HG02885 (cell line): ENCODE data around the gene CTAG1A.
"Not testable (repeated sequence)": the region's sequence is repeated elsewhere in the genome, so short reads cannot be mapped to it uniquely, and the experiment has no call there.

Source experiments
- ATAC-seq: cut with Tn5 transposase; IDR thresholded peaks from one replicate; pipeline ENCODE4 v1.9.1; 2021; ENCODE audit warnings: mild to moderate bottlenecking; ENCODE audit not compliant: unreplicated experiment, poor library complexity

The CTAG1A gene

GRCh38 chrX:154608823-154609222 lies 23.9 kb downstream of the CTAG1A start:
- not testable (repeated sequence) for ATAC-seq

- not testable (repeated sequence) for ATAC-seq
These were observed 26.2 kb downstream of the CTAG1A start for GRCh38 chrX:154611146-154611545.

- not testable (repeated sequence) for ATAC-seq
These were observed 28.7 kb downstream of the CTAG1A start for GRCh38 chrX:154613586-154613985.

GRCh38 chrX:154619182-154619581 lies 34.2 kb downstream of the CTAG1A start, which contains the start of gene CTAG1B:
Gene CTAG1B, minus strand, starts transcription at chrX:154619282. Its CDS starts 64 bp downstream, at chrX:154619218.
- not testable (repeated sequence) for ATAC-seq

- not testable (repeated sequence) for ATAC-seq
These were observed 36.0 kb downstream of the CTAG1A start for GRCh38 chrX:154620767-154621414.

- ATAC-seq, result not testable (repeated sequence)
These were observed 44.0 kb downstream of the CTAG1A start for GRCh38 chrX:154628960-154629359.

GRCh38 chrX:154630949-154631348 lies 46.0 kb downstream of the CTAG1A start:
- ATAC-seq, result not testable (repeated sequence)

- ATAC-seq, result not testable (repeated sequence)
These were observed 48.7 kb downstream of the CTAG1A start for GRCh38 chrX:154633661-154634060.
